ENCODE results near the gene UNC80.

The UNC80 gene

DNA sequence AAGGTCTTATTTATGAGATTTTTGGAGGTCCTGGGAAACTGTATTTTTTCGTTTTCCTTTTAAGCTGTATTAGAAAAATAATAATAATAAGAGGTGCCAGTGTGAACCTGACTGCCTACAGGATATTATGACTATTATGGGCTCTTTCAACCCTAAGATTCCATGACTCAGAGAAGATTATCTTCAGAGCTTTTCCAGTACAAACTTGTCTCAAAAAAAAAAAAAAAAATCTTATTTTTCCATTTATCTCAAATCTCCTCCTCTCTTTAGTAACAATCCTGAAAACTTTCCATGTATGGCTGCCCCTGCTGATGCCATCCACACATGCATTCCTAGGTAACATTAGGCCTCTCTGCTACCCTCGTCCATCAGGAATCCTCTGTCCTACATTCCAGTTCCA, 194.1 kb downstream of the UNC80 start:
- in situ Hi-C loops (cut with HindIII; ENCODE audit: low sequenced_read_pairs): loop anchor here (25.0 kb wide), 1 partner anchor 222 kb away; no protein-coding TSS in a partner anchor
- no peak for DNase-seq (ENCODE audit: low read depth)
- no peak overlapping the region for H3K4me3 ChIP-seq (ENCODE audit: low read depth, low read length)
- no peak for TF ChIP-seq CTCF (IDR thresholded peaks at IDR 0.05; ENCODE audit: low read depth, low read length, missing control alignments)

DNA sequence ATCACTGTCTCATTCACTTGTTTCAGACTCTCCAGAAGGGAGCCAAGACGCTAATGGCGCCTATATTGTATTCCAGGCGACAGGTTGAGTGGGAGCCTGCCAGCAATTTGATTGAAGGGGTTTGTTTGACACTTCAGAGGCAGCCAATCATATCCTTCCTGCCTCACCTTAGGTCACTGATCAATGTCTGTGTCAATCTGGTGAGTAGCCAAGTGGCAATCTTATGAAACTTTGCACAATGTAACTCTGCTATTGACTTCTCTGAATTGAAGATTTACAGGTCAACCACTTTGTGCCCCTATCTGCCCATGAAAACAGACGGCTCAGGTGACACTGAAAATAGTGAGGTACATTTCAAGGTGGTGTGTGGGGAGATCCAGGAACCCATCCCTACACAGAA, 198.1 kb downstream of the UNC80 start:
- in situ Hi-C loops (cut with HindIII; ENCODE audit: low sequenced_read_pairs): loop anchor here (25.0 kb wide), 1 partner anchor 218 kb away; no protein-coding TSS in a partner anchor
- DNase-seq (ENCODE audit: low read depth): no peak
- no peak for TF ChIP-seq CTCF (IDR thresholded peaks at IDR 0.05; ENCODE audit: low read depth, low read length, missing control alignments)
- no peak overlapping the region for H3K4me3 ChIP-seq (ENCODE audit: low read depth, low read length)

DNA sequence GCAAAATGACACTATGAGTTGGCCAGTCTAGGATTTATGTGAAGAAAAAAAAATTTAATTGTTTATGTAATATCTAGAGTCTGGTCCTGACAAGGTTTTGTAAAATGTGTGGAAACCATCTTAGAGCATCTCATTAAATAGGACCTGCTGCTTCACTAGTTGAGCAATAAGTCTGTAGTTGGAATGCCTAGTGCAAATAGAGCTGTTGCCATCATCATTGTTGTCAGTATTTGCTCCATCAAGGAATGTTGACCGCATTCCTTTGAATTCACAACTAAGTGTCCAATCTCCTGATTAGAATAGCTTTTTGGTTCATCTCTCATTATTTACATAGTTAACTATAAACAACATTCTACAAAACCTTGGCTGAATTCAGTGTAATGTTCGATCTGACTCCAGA, 198.6 kb downstream of the UNC80 start:
- TF ChIP-seq CTCF (IDR thresholded peaks at IDR 0.05; ENCODE audit: low read depth, low read length, missing control alignments): no peak
- no peak for DNase-seq (ENCODE audit: low read depth)
- no peak overlapping the region for H3K4me3 ChIP-seq (ENCODE audit: low read depth, low read length)
- in situ Hi-C loops (cut with HindIII; ENCODE audit: low sequenced_read_pairs): loop anchor here (25.0 kb wide), 1 partner anchor 217 kb away; no protein-coding TSS in a partner anchor

DNA sequence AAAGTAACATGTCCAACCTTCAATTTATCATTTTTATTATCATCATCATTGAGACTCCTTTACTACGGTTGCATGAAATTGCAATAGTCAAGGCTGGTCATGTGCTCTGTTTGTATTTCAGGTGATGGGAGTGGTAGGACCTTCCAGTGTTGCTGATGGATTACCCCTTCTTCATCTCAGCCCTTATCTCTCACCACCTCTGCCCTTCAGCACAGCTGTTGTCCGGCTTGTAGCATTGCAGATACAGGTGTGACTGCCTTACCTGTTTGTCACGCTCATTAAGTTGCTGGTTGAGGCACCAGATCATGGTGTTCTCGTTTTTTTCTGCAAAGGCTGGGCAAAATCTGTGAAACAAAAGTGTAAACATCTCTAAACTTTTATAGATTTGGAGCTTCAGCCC, 199.1 kb downstream of the UNC80 start:
- no peak overlapping the region for H3K4me3 ChIP-seq (ENCODE audit: low read depth, low read length)
- in situ Hi-C loops (cut with HindIII; ENCODE audit: low sequenced_read_pairs): loop anchor here (25.0 kb wide), 1 partner anchor 217 kb away; no protein-coding TSS in a partner anchor
- TF ChIP-seq CTCF (IDR thresholded peaks at IDR 0.05; ENCODE audit: low read depth, low read length, missing control alignments): no peak
- no peak for DNase-seq (ENCODE audit: low read depth)

GRCh38 chr2:209973328-209973727, 201.7 kb downstream of the UNC80 start:
- TF ChIP-seq CTCF (IDR thresholded peaks at IDR 0.05; ENCODE audit: low read depth, low read length, missing control alignments): no peak
- in situ Hi-C loops (cut with HindIII; ENCODE audit: low sequenced_read_pairs): loop anchor here (25.0 kb wide), 1 partner anchor 214 kb away; no protein-coding TSS in a partner anchor
- DNase-seq (ENCODE audit: low read depth): no peak

DNA sequence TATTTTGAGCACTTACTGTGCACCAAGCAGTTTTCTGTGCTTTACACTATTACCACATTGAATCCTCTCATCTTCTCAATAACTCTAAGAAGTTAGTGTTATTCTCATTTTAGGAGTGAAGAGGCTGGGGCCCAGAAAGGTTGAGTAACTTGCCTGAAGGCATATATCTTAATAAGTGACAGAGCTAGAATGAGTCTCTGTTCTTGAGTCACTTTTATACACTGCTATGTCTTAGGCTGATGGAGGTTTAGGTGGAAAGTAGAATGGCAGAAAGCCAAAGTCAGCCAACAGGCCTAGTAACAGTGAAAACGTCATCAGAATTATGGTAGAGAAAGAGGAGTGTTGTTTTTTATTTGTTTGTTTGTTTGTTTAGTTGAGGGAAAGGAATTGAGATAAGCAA, 202.9 kb downstream of the UNC80 start:
- in situ Hi-C loops (cut with HindIII; ENCODE audit: low sequenced_read_pairs): loop anchor here (25.0 kb wide), 1 partner anchor 213 kb away; no protein-coding TSS in a partner anchor
- H3K4me3 ChIP-seq (ENCODE audit: low read depth, low read length): no peak overlapping the region
- DNase-seq (ENCODE audit: low read depth): no peak
- TF ChIP-seq CTCF (IDR thresholded peaks at IDR 0.05; ENCODE audit: low read depth, low read length, missing control alignments): no peak

More at GRCh38 chr2:209973328-209973727, 201.7 kb downstream of the UNC80 start:
- no peak overlapping the region for H3K4me3 ChIP-seq (ENCODE audit: low read depth, low read length)
